ENCODE data around the gene NRCAM.

NRCAM gene

GRCh38 chr7:108424013-108424412 is 32.2 kb downstream of the NRCAM start:
- DNase-seq = no peak

- no peak for DNase-seq
Observed at GRCh38 chr7:108423089-108423989, 32.9 kb downstream of the NRCAM start.

- DNase-seq = no peak
Observed at GRCh38 chr7:108421720-108422331, 34.4 kb downstream of the NRCAM start.

- peak; percentile 18 for DNase-seq
Observed at GRCh38 chr7:108419961-108420908, 36.0 kb downstream of the NRCAM start.

- DNase-seq = no peak
Observed at GRCh38 chr7:108418946-108419345, 37.3 kb downstream of the NRCAM start.

GRCh38 chr7:108417926-108418325 is 38.3 kb downstream of the NRCAM start:
- DNase-seq = no peak

- DNase-seq = no peak
Observed at GRCh38 chr7:108417144-108417543, 39.1 kb downstream of the NRCAM start.

GRCh38 chr7:108415821-108416536 is 40.3 kb downstream of the NRCAM start:
- DNase-seq = peak; percentile 48

- DNase-seq = no peak
Observed at GRCh38 chr7:108415084-108415483, 41.2 kb downstream of the NRCAM start.

GRCh38 chr7:108413782-108414492 is 42.3 kb downstream of the NRCAM start:
- DNase-seq = peak; percentile 22

GRCh38 chr7:108413337-108413736 is 42.9 kb downstream of the NRCAM start:
- no peak for DNase-seq

GRCh38 chr7:108409146-108409545 is 47.1 kb downstream of the NRCAM start:
- no peak for DNase-seq

GRCh38 chr7:108408296-108408991 is 47.8 kb downstream of the NRCAM start:
- DNase-seq = no peak

GRCh38 chr7:108407676-108408075 is 48.6 kb downstream of the NRCAM start:
- DNase-seq = no peak

- DNase-seq = no peak
Observed at GRCh38 chr7:108406222-108406890, 49.9 kb downstream of the NRCAM start.

- DNase-seq = peak; percentile 9
Observed at GRCh38 chr7:108404509-108405420, 51.5 kb downstream of the NRCAM start.

GRCh38 chr7:108403597-108404217 is 52.5 kb downstream of the NRCAM start:
- DNase-seq = no peak

GRCh38 chr7:108402865-108403264 is 53.4 kb downstream of the NRCAM start:
- DNase-seq = no peak

GRCh38 chr7:108396080-108396479 is 60.2 kb downstream of the NRCAM start:
- no peak for DNase-seq
